ENCODE data around the gene XYLT1.

DNA sequence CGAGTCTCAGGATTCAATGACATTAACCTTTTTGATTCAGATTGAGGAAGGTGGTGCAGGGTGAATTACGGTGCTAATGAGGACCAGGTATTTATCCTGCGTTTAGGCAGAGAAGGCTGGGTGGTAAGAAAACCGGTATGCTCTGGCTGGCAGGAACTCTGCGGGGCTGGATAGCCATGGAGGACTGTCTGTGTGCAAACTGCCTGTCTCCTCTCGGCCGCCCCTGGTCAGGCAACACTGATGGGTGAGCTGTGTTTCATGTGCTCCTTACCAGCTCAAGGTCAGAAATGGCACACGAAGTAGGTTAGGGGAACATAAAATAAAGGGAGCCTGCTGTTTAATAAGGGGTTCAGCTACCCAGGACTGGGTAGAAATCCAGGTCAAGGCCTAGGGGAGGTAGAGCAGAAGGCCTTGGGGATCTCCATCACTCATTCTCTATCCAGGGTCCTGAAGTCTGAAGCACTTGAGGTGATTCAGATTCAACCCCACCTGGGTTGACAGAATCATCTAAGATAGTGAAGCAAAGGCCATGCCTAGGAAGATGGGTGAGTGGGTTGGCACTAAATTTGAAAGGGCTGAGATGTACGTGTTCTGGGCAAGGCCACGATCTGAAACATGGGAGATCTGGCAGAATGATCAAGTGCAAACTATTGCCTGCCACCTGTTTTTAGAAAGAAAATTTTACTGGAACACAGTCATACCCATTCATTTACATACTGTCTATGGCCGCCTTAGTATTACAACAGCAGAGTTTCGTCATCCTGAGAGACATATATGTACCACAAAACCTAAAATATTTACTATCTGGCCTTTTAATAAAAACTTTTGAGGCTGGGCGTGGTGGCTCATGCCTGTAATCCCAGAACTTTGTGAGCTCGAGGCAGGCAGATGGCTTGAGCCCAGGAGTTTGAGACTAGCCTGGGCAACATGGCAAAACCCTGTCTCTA is 292.5 kb downstream of the XYLT1 start:
- no peak for TF ChIP-seq EZH2 (IDR thresholded peaks at IDR 0.05; ENCODE audit: insufficient read depth, poor library complexity, severe bottlenecking)
- TF ChIP-seq EZH2phosphoT487 (IDR thresholded peaks at IDR 0.05; ENCODE audit: insufficient read depth, low read depth), result no peak
